Occipital lobe (tissue), 2 donors: ENCODE data around the gene STX19. TPM values are rescaled to one million over a fixed set of nuclear protein-coding genes. Genes with fewer than 3 reads are reported as not detected.
"Not testable (repeated sequence)": the region's sequence is repeated elsewhere in the genome, so short reads cannot be mapped to it uniquely, and the experiment has no call there.

Experiments used
- DNase-seq: peaks from one replicate; lab custom pipeline; 2025; lab: John Stamatoyannopoulos, UW
- total RNA-seq: library from RNA; depleted of rRNA; stranded (reverse); fragments of >200 nt; gene quantifications from one replicate; pipeline ENCODE4 v1.2.3, GENCODE V29; 2014

The STX19 gene, protein sequence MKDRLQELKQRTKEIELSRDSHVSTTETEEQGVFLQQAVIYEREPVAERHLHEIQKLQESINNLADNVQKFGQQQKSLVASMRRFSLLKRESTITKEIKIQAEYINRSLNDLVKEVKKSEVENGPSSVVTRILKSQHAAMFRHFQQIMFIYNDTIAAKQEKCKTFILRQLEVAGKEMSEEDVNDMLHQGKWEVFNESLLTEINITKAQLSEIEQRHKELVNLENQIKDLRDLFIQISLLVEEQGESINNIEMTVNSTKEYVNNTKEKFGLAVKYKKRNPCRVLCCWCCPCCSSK
- not detected for total RNA-seq

DNA sequence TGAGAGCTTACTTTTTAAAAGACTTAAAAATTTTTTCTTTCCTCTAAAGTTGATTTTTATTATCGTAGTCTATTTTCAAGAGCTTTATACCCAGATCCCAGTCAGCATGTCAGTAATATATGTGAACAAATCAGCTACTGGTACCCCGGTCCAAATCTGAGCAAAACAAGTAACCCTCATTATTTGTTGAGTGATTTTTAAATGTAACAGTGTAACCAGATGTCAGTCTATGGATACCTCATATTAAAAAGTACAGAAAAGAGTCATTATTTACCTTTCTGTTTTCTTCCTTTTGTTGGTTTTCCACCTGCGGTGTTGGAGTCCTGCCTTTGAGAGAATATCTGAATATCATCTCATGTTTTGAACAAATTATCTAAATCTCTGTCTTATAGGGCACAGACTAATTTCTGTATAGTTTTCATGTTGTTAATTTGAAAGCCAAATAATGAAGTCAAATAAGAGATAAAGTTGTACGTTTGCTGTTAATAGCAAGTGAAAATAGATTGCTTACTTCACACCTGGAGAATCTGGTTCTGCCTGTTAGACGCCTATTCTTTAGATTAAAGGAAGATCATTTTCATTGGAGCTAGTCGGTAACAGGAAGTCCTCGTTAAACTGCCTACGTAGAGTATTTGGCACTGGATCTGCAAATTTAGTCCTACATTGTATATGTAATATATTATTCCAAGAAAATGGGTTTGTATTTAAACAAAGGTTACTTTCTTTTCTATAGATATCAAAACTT, at the start of gene STX19:
Gene STX19 (minus strand): TSS at position 505 of the 745 bp plus-strand sequence. CDS start 13,328 bp downstream, outside the sequence.
- DNase-seq = no peak

DNA sequence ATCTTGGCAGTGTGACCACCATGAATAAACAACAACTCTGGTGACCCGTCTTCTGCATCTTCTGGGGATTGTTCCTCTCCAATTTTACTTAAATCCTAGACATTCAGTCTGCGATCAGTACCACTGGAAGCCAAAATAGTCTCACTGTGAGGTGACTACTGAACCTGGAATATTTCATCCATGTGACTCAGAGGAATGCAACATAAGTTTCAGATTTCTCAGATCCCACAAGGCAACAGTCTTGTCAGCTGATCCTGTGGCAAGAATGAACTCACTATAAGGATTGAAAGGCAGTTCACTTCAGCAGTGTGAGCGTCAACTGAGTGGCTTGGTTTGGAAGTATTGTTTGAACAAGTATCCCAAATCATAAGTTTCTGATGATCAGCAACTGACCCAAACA, 47.7 kb upstream of the STX19 start:
- DNase-seq = no peak

DNA sequence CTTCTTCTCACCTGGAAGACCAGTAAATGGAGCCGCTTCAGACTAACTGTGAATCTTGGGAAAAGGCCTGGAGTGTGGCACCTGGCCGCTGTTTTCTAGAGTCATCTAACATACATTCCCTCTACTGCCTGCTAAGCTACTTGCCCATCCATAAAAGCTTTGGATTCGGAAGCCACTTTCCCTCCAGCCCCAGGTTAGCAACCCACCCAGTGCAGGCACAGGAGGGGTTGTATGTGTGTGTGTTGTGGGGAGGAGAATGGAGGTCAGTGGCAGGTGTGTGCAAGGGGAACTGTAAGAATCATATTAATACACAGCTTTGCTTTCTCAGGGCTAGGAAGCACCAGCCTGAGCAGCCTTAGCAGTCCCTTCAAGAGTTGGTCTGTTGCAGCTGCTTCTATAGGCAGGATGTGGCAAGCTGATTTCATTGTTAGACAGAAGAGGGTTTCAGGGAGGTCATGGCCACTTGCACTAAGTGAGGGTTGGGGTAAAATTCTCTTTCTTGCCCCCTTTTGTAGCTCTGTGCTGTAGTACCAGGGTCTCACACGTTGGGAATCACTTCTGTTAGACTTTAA, 43.4 kb upstream of the STX19 start:
- no peak for DNase-seq

DNA sequence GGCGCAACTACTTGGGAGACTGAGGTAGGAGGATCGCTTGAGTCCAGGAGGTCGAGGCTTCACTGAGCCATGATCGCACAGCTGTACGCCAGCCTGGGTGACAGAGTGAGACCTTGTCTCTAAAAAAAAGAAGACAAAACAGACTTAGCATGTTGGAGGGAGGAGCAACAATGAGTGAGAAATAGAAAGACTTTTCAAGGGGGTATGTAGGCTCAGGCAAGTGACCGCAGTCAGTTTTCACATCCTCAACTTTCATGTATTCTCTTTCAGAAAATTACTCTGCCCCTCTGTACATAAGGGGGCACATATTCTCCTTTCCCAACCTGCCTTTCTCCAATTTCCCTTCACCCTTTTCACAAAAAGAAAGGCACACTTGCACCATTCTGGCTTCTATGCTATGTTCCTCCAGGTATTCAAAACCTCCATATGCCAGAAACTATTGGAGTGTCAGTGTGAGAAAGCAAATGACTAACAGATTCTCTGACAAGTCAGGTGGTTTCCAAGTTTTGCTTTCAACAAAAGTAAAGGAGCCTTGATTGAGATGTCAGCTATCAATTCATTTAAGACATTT, 42.0 kb upstream of the STX19 start:
- DNase-seq = no peak

DNA sequence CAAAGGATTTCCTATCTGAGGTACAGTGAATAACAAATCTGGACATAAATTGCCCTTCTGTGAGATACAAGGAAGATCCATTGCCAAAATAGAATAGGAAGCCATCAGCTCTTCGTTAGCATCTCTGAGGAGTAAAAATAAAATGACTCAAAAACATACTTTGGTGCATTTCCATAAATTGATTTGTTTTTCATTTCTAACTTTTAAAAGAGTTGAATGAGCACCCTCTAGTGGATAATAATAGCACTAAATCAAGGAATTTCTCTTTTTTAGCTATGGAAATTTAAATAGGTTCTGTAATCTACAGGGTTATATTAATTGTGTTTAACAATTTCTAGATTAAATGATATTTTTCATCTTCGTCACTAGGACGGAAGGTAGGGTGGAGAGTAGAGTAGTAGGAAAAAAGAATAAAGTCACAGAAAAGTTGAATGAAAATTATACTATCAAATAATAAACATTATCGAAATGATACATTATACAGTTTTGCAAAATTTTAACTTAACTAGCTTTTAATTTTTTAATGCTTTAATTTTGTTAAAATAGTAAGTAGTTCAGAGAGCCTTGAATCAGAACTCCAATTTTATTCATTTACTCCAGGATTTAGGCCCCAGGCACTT, 40.9 kb upstream of the STX19 start:
- DNase-seq = no peak

DNA sequence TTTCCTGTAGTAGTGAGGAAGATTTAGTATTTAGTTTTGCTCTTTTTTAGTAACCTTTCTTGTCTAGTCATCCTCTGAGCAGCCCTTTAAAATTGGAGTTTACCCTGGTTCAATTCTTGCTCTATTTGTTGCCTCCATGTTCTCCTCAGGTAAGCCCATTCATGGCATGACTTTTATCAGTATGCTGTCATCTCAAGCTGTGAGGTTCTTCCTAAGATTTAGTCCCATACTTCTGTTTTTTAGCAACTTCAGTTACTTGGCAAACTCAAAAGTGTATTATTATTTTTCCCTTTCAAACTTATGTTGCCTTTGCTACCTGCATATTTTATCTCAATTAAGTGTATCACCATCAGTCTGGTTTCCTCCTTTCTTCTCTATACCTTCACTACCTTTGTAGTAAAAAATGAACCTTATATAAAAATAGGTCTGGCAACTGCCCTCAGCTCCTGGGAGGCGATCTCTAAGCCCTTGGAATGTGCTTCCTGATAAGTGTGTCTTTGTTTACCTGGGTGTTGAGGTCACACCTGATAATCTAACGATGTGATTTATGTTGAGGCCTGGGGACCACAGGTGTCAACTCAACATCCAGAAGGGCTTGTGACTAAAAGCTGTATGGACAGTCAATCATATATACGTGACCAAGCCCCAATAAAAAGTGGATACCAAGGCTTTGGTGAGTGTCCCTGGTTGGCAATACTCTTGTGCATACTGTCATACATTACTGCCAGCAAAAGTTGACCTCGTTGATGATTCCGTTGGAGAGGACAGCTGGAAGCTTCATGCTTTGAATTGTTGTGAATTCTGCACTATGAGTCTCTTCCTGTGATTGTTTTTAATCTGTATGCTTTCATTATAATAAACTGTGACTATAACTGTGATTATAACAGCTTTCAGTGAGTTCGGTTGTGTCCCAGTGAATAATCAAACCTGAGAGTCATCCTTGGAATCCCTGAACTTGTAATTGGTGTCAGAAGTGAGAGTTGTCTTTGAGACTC, 38.4 kb upstream of the STX19 start:
- no peak for DNase-seq

DNA sequence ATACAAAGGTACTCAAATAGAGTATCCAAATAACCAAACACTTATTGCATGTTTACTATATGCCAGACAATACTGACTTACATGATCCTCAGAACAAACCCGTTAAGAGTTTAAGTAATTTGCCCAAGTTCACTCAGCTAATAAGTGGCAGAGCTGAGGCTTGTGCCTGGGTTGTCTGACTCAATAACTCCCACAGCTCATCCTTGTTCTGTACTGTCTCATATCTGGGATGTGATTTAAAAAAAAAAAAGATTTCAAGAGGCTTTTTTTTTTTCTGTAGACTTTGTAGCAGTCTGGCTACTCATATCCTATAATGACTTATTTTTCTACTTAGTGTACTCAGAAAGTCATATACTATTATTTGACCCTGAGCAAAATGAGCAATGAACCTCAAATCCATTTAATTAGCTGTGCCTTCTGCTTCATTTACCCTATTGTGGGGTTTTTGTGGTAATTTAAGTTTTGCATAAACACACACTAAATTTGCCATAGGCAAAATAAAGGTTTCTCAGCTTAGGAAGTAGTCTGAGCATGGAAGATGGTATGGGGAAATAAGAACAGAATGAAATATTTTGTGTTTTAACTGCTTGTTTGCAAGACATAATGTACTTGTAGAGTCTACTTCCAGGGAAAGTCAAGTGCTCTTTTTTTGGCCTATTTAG, 37.6 kb upstream of the STX19 start:
- DNase-seq = no peak

DNA sequence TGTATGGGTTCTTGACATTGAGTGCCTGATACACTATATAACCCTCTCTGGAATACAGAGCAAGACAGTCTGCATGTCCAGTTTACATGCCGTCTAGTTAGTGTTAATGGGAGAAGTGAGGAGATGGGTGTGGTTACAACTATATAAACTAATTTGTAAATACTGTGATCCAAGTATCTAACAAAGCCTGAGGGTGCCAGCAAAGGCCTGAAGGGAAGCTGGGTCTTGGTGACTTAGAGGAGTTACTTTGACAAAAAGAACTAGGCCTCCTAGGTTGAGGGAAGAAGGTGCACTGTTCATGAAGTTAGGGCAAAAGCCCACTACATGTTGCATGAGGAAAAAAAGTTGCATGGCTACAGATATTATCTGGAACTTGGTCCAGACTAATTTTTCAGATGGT, 36.7 kb upstream of the STX19 start:
- DNase-seq = no peak

DNA sequence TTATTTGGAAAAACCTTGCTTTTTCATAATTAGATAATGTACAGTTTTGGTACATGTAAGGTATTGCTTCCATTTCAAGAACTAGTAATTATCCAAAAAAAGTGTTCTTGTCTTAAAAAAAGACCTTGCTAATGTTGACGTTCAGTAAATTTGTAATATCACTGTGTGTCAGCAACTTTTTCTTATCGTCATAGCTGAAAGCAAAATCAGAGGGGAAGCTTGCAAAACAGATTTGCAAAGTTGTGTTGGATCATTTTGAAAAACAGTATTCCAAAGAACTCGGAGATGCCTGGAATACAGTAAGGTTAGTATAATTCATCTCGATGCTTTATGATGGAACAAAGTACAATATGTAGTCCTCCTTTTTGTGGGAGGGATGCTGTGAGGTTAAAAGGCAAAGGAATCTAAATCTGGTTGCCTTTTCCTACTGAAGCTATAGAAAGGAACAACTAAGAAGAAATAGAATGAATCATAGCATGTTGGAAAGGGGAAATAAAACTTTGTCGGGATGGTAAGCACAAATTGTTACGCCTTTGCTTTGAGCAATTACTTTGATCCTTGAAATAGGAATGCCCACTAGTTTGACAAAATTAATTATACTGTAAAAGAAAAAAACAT, 36.0 kb upstream of the STX19 start:
- DNase-seq = no peak

DNA sequence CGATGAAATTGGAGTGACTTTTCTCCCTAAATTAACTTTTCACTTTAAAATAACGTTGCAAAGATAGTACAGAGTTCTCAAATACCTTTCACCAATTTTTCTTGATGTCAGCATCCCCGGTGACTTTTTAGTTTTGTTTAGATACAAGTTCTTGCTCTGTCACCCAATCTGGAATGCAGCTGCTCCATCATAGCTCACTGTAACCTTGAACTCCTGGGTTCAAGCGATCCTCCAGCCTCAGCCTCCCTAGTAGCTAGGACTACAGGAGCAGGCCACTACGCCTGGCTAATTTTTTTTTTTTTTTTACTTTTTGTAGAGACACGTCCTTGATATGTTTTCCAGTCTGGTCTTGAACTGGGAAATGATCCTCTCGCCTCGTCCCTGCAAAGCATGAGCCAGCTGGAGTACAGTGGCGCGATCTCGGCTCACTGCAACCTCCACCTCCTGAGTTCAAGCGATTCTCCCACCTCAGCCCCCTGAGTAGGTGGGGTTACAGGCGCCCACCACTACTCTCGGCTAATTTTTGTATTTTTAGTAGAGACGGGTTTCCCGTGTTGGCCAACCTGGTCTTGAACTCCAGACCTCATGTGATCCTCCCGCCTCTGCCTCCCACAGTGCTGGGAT, 35.2 kb upstream of the STX19 start:
- DNase-seq = no peak

DNA sequence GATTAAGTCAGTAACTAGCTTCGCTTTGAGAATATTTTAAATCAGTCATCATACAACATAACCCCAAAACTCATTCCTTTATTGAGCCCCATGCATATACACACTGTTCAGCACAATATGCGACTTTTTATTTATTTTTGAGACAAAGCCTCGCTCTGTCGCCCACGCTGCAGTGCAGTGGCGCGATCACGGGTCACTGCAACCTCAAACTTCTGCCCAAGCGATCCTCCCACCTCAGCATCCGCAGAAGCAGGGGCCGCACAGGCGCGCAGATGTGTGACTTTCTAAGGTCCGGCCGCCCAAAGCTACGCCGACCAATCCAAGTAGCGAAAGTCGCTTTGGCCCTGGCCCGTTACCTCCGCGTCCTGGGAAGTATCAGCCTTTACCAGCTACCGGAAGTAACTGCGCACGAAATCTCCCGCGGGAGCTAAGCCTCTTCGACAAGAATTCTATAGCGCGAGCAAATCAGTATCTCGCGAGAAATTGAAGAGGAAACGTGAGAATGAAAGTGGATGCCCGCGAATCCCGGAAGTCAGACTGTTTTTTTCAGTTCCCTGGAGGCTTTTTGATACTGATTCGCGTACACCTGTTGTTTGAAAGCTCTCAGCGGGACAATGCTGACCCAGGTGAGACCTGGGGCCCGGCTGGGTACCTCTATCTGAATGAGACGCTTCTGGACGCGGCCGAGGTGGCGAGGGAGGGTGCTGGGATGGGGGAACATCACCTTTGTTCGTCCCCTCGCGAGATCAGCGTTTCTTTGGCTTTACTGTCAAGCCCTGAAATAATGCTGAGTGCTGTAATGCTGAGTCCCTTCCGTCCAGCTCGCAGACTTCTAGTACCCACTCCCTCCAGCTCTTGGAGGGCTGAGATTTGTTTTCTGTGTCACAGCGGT, 34.4 kb upstream of the STX19 start, which contains the start of the genes DHFR2 and NSUN3:
Gene DHFR2 (minus strand): TSS at position 404 of the 892 bp plus-strand sequence. CDS start 1,405 bp downstream, outside the sequence.
Gene NSUN3 (plus strand): TSS at position 549 of the 892 bp plus-strand sequence. CDS start 66 bp downstream, at position 615.
- peak; percentile 84 for DNase-seq

DNA sequence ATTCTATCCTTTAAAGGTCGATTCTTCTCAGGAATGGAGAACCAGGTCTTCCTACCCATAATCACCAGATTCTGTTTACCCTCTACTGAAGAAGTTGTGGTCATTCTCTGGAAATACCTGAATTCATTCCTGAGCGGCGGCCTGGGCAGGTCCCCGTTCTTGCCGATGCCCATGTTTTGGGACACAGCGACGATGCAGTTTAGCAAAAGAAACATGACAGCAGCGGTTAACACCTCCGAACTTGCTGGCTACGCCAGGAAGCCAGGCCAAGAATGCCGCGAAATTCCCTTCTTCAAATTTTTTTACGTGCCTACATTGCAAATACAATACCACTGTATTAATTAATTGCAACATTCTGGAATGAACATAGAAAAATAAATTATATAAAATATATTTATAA, 32.9 kb upstream of the STX19 start:
- no peak for DNase-seq

DNA sequence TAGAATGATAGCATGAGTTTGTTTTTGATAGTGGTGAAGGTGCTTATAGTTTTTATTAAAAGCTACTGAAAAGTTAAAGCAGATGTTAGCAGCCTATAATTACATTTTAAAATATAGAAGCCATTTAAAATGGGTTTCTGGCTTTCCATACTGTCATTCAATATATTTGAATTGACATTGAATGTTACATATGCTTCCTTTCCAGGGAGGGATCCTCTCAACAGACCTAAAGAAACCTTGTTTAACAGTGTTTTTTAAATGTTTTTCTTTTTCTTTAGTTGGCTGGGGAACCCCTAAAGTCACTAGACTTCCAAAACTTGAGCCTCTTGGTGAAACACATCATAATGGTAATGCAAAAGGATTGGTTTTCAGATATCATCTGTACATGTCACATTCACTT, 22.1 kb upstream of the STX19 start:
- DNase-seq = no peak

DNA sequence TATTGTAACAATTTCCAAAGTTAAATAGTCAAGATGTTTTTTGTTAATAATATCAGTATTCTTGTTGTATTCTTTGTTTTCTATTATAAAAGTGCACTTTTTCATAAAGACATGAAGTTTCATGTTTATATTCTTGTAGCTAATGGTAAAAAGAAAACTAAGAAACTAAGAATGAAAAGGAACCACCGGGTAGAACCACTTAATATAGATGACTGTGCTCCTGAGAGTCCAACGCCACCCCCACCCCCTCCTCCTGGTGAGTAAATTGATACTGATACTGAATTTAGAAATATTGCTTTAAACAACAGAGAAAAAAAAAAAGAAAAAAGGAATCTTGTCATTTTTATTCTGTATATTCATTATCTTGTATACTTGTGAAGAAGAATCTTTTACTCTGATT, 20.9 kb upstream of the STX19 start:
- DNase-seq = no peak

DNA sequence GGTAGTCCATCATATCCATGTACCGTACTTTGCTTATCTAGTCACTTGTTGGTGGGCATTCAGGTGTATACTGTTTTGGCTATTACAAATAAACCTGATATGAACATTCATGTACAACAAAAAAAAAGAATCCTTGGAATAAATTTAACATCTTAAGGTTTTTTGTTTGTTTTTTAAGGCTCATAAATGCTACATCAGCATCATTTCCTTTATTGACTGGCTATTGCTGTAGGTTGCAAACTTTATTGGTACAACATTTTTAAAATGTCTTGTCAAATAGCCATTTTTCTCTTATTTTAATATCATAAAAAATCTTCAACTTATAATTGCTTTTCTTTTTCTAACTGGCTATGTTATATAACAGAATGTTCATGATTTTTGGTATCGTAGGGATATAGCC, 18.1 kb upstream of the STX19 start:
- DNase-seq = no peak

DNA sequence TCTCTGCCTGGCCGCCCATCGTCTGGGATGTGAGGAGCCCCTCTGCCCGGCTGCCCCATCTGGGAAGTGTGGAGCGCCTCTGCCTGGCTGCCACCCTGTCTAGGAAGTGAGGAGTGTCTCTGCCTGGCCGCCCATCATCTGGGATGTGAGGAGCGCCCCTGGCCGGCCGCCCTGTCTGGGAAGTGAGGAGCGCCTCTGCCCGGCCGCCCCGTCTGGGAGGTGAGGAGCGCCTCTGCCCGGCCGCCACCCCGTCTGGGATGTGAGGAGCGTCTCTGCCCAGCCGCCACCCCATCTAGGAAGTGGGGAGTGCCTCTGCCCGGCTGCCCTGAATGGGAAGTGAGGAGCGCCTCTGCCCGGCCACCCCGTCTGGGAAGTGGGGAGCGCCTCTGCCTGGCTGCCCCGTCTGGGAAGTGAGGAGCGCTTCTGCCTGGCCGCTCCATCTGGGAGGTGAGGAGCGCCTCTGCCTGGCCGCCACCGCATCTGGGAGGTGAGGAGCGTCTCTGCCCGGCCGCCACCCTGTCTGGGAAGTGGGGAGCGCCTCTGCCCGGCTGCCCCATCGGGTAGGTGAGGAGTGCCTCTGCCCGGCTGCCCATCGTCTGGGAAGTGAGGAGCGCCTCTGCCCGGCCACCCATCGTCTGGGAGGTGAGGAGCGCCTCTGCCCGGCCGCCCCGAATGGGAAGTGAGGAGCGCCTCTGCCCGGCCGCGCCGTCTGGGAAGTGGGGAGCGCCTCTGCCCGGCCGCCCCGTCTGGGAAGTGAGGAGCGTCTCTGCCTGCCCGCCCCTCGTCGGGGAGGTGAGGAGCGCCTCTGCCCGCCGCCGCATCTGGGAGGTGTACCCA, 15.9 kb upstream of the STX19 start:
- not testable (repeated sequence) for DNase-seq

DNA sequence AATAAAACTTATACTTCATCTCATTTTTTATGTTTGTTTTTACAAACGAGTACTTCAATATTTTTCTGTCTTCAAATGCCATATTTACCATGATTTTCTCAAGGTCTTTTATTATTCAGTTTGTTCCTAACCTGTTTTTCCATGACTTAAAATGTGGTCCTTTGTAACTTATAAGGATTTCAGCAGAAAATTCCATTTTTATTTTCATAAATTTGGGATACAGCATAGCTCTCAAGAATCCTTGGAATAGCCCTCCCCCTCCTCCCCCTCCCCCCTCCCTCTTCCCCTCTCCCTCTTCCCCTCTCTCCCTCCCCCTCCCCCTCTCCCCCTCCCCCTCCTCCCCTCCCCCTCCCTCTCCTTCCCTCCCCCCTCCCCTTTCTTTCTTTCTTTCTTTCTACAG, 14.9 kb upstream of the STX19 start:
- DNase-seq = no peak
